ENCODE data around the gene TMTC1.
A peak's percentile ranks its signal among the peaks of the same experiment; 100 is the strongest.

TMTC1 gene

GRCh38 chr12:29609431-29610215, 174.1 kb downstream of the TMTC1 start:
- no peaks in the 10 kb centered on the region for H3K27me3 ChIP-seq (replicated peaks; ENCODE audit: control insufficient read depth, insufficient read depth, low read length)
- H3K9me3 ChIP-seq (ENCODE audit: control insufficient read depth, low read length) = no peaks in the 10 kb centered on the region
- DNase-seq (ENCODE audit: low read depth) = no peak
- H3K4me1 ChIP-seq (ENCODE audit: control insufficient read depth, insufficient read depth, low read length) = peaks cover 32% of the 10 kb centered on the region
- no peak overlapping the region for H3K9ac ChIP-seq (ENCODE audit: low read length)
- no peaks in the 10 kb centered on the region for H3K36me3 ChIP-seq (ENCODE audit: control insufficient read depth, insufficient read depth, low read length, severe bottlenecking)
- no peak overlapping the region for H3K4me3 ChIP-seq (ENCODE audit: low read length)

DNA sequence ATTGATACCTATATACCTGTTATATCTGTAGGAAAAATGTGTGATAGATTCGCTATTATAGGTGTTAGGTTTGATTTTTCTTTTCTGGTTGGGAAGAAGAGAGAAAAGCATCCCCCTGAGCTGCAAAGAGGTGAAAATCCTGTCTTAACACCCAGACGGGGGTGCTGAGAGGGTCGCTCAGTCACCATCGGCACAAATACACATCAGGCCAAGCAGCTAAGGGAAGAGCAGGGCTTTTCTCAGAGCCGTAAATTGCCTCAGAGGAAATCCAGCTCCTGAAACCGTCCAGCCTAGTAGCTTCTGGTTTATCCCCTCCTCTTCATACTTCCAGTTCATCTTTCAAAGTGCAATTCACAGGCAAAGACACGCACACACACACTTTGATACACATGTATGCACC, 175.2 kb downstream of the TMTC1 start:
- H3K4me3 ChIP-seq (ENCODE audit: low read length) = no peak overlapping the region
- peaks cover 31% of the 10 kb centered on the region for H3K4me1 ChIP-seq (ENCODE audit: control insufficient read depth, insufficient read depth, low read length)
- DNase-seq (ENCODE audit: low read depth) = no peak
- no peak overlapping the region for H3K9ac ChIP-seq (ENCODE audit: low read length)
- no peaks in the 10 kb centered on the region for H3K27me3 ChIP-seq (replicated peaks; ENCODE audit: control insufficient read depth, insufficient read depth, low read length)
- H3K9me3 ChIP-seq (ENCODE audit: control insufficient read depth, low read length) = no peaks in the 10 kb centered on the region
- H3K36me3 ChIP-seq (ENCODE audit: control insufficient read depth, insufficient read depth, low read length, severe bottlenecking) = no peaks in the 10 kb centered on the region

DNA sequence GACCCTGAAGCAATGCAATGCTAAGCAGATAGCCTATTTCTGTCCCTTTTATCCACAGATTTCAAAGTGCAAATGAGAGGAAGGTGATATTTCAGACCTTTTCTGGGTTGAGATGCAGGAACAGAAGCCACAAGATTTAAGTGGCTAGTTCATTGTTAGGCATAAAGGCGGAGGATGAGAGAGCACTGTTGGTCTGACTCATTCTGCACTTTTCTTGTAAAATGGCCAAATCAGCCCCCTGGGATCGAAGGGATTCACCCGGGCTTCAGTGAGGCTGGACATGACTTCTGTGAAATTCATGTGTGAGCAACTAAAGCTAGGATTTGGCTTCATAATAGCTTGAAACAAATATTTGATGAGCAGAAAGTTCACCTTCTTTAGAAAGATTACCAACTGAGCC, 184.4 kb downstream of the TMTC1 start:
- no peak overlapping the region for H3K9ac ChIP-seq (ENCODE audit: low read length)
- DNase-seq (ENCODE audit: low read depth) = no peak
- no peak overlapping the region for H3K4me3 ChIP-seq (ENCODE audit: low read length)
- H3K27me3 ChIP-seq (replicated peaks; ENCODE audit: control insufficient read depth, insufficient read depth, low read length) = no peaks in the 10 kb centered on the region
- H3K9me3 ChIP-seq (ENCODE audit: control insufficient read depth, low read length) = no peaks in the 10 kb centered on the region
- peaks cover 10% of the 10 kb centered on the region for H3K36me3 ChIP-seq (ENCODE audit: control insufficient read depth, insufficient read depth, low read length, severe bottlenecking)
- H3K4me1 ChIP-seq (ENCODE audit: control insufficient read depth, insufficient read depth, low read length) = peaks cover 16% of the 10 kb centered on the region

- Histone ChIP-seq H3K4me1 (ENCODE audit: control insufficient read depth, insufficient read depth, low read length) (peaks cover 32% of the 10 kb centered on the region), H3K36me3 (ENCODE audit: control insufficient read depth, insufficient read depth, low read length, severe bottlenecking) (no peaks in the 10 kb centered on the region), H3K9ac (ENCODE audit: low read length) (no peak overlapping the region), H3K4me3 (ENCODE audit: low read length) (no peak overlapping the region), H3K9me3 (ENCODE audit: control insufficient read depth, low read length) (no peaks in the 10 kb centered on the region), H3K27me3 (replicated peaks; ENCODE audit: control insufficient read depth, insufficient read depth, low read length) (no peaks in the 10 kb centered on the region)
- no peak for DNase-seq (ENCODE audit: low read depth)
These were observed 188.5 kb downstream of the TMTC1 start for GRCh38 chr12:29595071-29595755.

DNA sequence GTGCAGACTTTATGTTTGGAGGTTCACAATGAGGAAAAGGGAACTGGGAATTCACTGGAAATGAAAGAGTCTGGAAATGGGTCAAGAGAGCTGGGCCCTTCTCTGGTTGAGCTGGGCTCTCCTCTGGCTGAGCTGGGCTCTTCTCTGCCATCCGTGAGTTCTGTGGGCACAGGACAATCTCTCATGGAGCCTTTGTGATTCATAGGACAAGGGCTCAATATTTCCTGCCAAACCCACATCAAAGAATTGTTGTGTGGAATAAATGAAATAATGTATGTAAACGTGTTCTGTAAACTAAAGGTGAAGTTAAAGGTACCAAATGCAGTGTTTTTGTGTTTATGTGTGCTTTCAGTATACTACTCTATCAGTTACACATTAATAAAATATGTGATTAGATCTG, 190.7 kb downstream of the TMTC1 start:
- Histone ChIP-seq H3K4me1 (ENCODE audit: control insufficient read depth, insufficient read depth, low read length) (peaks cover 23% of the 10 kb centered on the region), H3K9me3 (ENCODE audit: control insufficient read depth, low read length) (no peaks in the 10 kb centered on the region), H3K36me3 (ENCODE audit: control insufficient read depth, insufficient read depth, low read length, severe bottlenecking) (no peaks in the 10 kb centered on the region), H3K27me3 (replicated peaks; ENCODE audit: control insufficient read depth, insufficient read depth, low read length) (no peaks in the 10 kb centered on the region), H3K9ac (ENCODE audit: low read length) (no peak overlapping the region), H3K4me3 (ENCODE audit: low read length) (no peak overlapping the region)
- no peak for DNase-seq (ENCODE audit: low read depth)

GRCh38 chr12:29591140-29592020, 192.4 kb downstream of the TMTC1 start:
- DNase-seq (ENCODE audit: low read depth) = peak; percentile 73
- Histone ChIP-seq H3K36me3 (ENCODE audit: control insufficient read depth, insufficient read depth, low read length, severe bottlenecking) (no peaks in the 10 kb centered on the region), H3K9me3 (ENCODE audit: control insufficient read depth, low read length) (no peaks in the 10 kb centered on the region), H3K4me3 (ENCODE audit: low read length) (peak overlapping the region; percentile 48), H3K4me1 (ENCODE audit: control insufficient read depth, insufficient read depth, low read length) (peaks cover 23% of the 10 kb centered on the region), H3K9ac (ENCODE audit: low read length) (peak overlapping the region; percentile 15), H3K27me3 (replicated peaks; ENCODE audit: control insufficient read depth, insufficient read depth, low read length) (no peaks in the 10 kb centered on the region)

DNA sequence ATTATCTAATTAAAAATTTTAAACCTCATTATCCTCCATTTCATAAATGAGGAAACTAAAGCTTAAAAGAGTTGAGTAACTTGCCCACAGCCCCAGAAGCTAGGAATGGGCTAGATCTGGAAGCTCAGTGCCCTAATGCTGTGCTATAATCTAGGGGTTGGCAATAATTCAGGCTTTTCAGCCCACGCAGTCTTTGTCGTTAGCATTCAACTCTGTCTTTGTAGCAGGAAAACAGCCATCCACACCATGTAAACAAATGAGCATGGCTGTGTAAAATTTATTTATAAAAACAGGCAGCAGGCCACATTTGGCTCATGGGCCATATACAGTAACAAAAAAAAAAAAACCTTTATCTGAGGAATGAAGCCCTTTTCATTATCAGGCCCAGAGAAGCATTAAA, 193.9 kb downstream of the TMTC1 start:
- Histone ChIP-seq H3K27me3 (replicated peaks; ENCODE audit: control insufficient read depth, insufficient read depth, low read length) (no peaks in the 10 kb centered on the region), H3K36me3 (ENCODE audit: control insufficient read depth, insufficient read depth, low read length, severe bottlenecking) (no peaks in the 10 kb centered on the region), H3K9me3 (ENCODE audit: control insufficient read depth, low read length) (no peaks in the 10 kb centered on the region), H3K4me1 (ENCODE audit: control insufficient read depth, insufficient read depth, low read length) (peaks cover 19% of the 10 kb centered on the region), H3K4me3 (ENCODE audit: low read length) (no peak overlapping the region), H3K9ac (ENCODE audit: low read length) (no peak overlapping the region)
- no peak for DNase-seq (ENCODE audit: low read depth)

GRCh38 chr12:29589286-29589820, 194.4 kb downstream of the TMTC1 start:
- Histone ChIP-seq H3K9ac (ENCODE audit: low read length) (no peak overlapping the region), H3K4me3 (ENCODE audit: low read length) (no peak overlapping the region), H3K4me1 (ENCODE audit: control insufficient read depth, insufficient read depth, low read length) (peaks cover 19% of the 10 kb centered on the region), H3K27me3 (replicated peaks; ENCODE audit: control insufficient read depth, insufficient read depth, low read length) (no peaks in the 10 kb centered on the region), H3K36me3 (ENCODE audit: control insufficient read depth, insufficient read depth, low read length, severe bottlenecking) (no peaks in the 10 kb centered on the region), H3K9me3 (ENCODE audit: control insufficient read depth, low read length) (no peaks in the 10 kb centered on the region)
- DNase-seq (ENCODE audit: low read depth) = no peak

- no peak for DNase-seq (ENCODE audit: low read depth)
These were observed 201.0 kb downstream of the TMTC1 start for GRCh38 chr12:29582677-29583272.

GRCh38 chr12:29582146-29582545, 201.6 kb downstream of the TMTC1 start:
- Histone ChIP-seq H3K36me3 (ENCODE audit: control insufficient read depth, insufficient read depth, low read length, severe bottlenecking) (peaks cover 8% of the 10 kb centered on the region), H3K4me1 (ENCODE audit: control insufficient read depth, insufficient read depth, low read length) (peaks cover 32% of the 10 kb centered on the region), H3K9ac (ENCODE audit: low read length) (no peak overlapping the region), H3K4me3 (ENCODE audit: low read length) (no peak overlapping the region), H3K9me3 (ENCODE audit: control insufficient read depth, low read length) (no peaks in the 10 kb centered on the region), H3K27me3 (replicated peaks; ENCODE audit: control insufficient read depth, insufficient read depth, low read length) (no peaks in the 10 kb centered on the region)
- peak; percentile 43 for DNase-seq (ENCODE audit: low read depth)

More at GRCh38 chr12:29582677-29583272, 201.0 kb downstream of the TMTC1 start:
- H3K9me3 ChIP-seq (ENCODE audit: control insufficient read depth, low read length) = no peaks in the 10 kb centered on the region
- no peak overlapping the region for H3K9ac ChIP-seq (ENCODE audit: low read length)
- peaks cover 8% of the 10 kb centered on the region for H3K36me3 ChIP-seq (ENCODE audit: control insufficient read depth, insufficient read depth, low read length, severe bottlenecking)
- H3K4me3 ChIP-seq (ENCODE audit: low read length) = no peak overlapping the region
- H3K4me1 ChIP-seq (ENCODE audit: control insufficient read depth, insufficient read depth, low read length) = peaks cover 30% of the 10 kb centered on the region
- H3K27me3 ChIP-seq (replicated peaks; ENCODE audit: control insufficient read depth, insufficient read depth, low read length) = no peaks in the 10 kb centered on the region
